HG03060 (cell line): ENCODE data around the gene DLG2.

Experiments used
- ATAC-seq: cut with Tn5 transposase; IDR thresholded peaks from one replicate; pipeline ENCODE4 v1.9.1; 2021; ENCODE audit warnings: low read depth, moderate number of reproducible peaks; ENCODE audit not compliant: unreplicated experiment

DLG2 gene

GRCh38 chr11:83938148-83938547 lies 1689.0 kb downstream of the DLG2 start:
- ATAC-seq = no peak

- no peak for ATAC-seq
These were observed 1694.1 kb downstream of the DLG2 start for GRCh38 chr11:83933008-83933407.

- no peak for ATAC-seq
These were observed 1699.7 kb downstream of the DLG2 start for GRCh38 chr11:83927422-83927821.

GRCh38 chr11:83924795-83925542 lies 1702.2 kb downstream of the DLG2 start:
- no peak for ATAC-seq

- no peak for ATAC-seq
These were observed 1703.2 kb downstream of the DLG2 start for GRCh38 chr11:83923961-83924360.

GRCh38 chr11:83922953-83923352 lies 1704.2 kb downstream of the DLG2 start:
- ATAC-seq = no peak

- no peak for ATAC-seq
These were observed 1704.8 kb downstream of the DLG2 start for GRCh38 chr11:83922318-83922717.

- no peak for ATAC-seq
These were observed 1705.5 kb downstream of the DLG2 start for GRCh38 chr11:83921447-83922192.

GRCh38 chr11:83918476-83918875 lies 1708.7 kb downstream of the DLG2 start:
- no peak for ATAC-seq

- ATAC-seq = no peak
These were observed 1712.1 kb downstream of the DLG2 start for GRCh38 chr11:83914995-83915394.

GRCh38 chr11:83909579-83910534 lies 1717.3 kb downstream of the DLG2 start:
- no peak for ATAC-seq

- no peak for ATAC-seq
These were observed 1718.8 kb downstream of the DLG2 start for GRCh38 chr11:83908298-83908856.

- ATAC-seq = no peak
These were observed 1731.6 kb downstream of the DLG2 start for GRCh38 chr11:83895516-83895915.

GRCh38 chr11:83881428-83881827 lies 1745.7 kb downstream of the DLG2 start:
- no peak for ATAC-seq

GRCh38 chr11:83871054-83871453 lies 1756.1 kb downstream of the DLG2 start:
- ATAC-seq = no peak

GRCh38 chr11:83866655-83867054 lies 1760.5 kb downstream of the DLG2 start:
- no peak for ATAC-seq

GRCh38 chr11:83865636-83866461 lies 1761.3 kb downstream of the DLG2 start:
- no peak for ATAC-seq

- ATAC-seq = no peak
These were observed 1762.6 kb downstream of the DLG2 start for GRCh38 chr11:83864412-83865057.

GRCh38 chr11:83863272-83863671 lies 1763.9 kb downstream of the DLG2 start:
- ATAC-seq = no peak
